Activated CD8-positive, alpha-beta T cell treated with anti-CD3 and anti-CD28 coated beads for 36 hours (primary cell): ENCODE data around the gene GALNT5. TPM values are rescaled to one million over a fixed set of nuclear protein-coding genes. Genes with fewer than 3 reads are reported as not detected.
A peak's percentile ranks its signal among the peaks of the same experiment; 100 is the strongest.
"Not testable (repeated sequence)": the region's sequence is repeated elsewhere in the genome, so short reads cannot be mapped to it uniquely, and the experiment has no call there.

Experiments used
- ATAC-seq: fragments of 200-7000 bp; cut with Tn5 transposase; one replicate; pipeline ENCODE4 v1.10.0; 2021; ENCODE audit warnings: mild to moderate bottlenecking, moderate library complexity
- CTCF ChIA-PET: fragments of 350-600 bp; sonication (Branson Sonifier 250); formaldehyde crosslinking; loops from one replicate; lab custom pipeline; 2021; ENCODE audit warnings: antibody characterized with exemption; lab: Charles Lee
- POLR2A ChIA-PET: fragments of 350-600 bp; sonication (Branson Sonifier 250); formaldehyde crosslinking; loops from one replicate; lab custom pipeline; 2021; ENCODE audit warnings: antibody characterized with exemption; lab: Charles Lee
- DNase-seq: peaks from one replicate; pipeline ENCODE4 v3.0.0-alpha.2; 2020
- H3K27ac Mint-ChIP-seq: one replicate; pipeline ENCODE4 v1.8.0; 2021; ENCODE audit warnings: mild to moderate bottlenecking, mixed read lengths
- H3K27me3 Mint-ChIP-seq: one replicate; pipeline ENCODE4 v1.8.0; 2021; ENCODE audit warnings: mixed read lengths
- H3K36me3 Mint-ChIP-seq: one replicate; pipeline ENCODE4 v1.8.0; 2021; ENCODE audit warnings: low read depth, mixed read lengths
- H3K4me1 Mint-ChIP-seq: one replicate; pipeline ENCODE4 v1.8.0; 2021; ENCODE audit warnings: low read depth, mixed read lengths
- H3K4me3 Mint-ChIP-seq: one replicate; pipeline ENCODE4 v1.8.0; 2021; ENCODE audit warnings: mild to moderate bottlenecking, moderate library complexity, mixed read lengths
- H3K9me3 Mint-ChIP-seq: one replicate; pipeline ENCODE4 v1.8.0; 2021; ENCODE audit warnings: mixed read lengths
- CTCF ChIP-seq: fragments of 200-600 bp; IDR thresholded peaks from one replicate; pipeline ENCODE4 v1.8.0; 2022; ENCODE audit warnings: antibody characterized with exemption, mild to moderate bottlenecking
- intact Hi-C: fragments of 100-400 bp; cut with micrococcal nuclease; formaldehyde crosslinking; loops from one replicate; pipeline ENCODE4 v1.10.0; 2022
- total RNA-seq, 2 experiments: library from RNA; stranded (reverse); gene quantifications; one replicate each; pipeline ENCODE4 v1.2.3, GENCODE V29; 2021

GALNT5 gene
- total RNA-seq, 2 experiments from 2014 or later: not detected

- ChIA-PET CTCF (interaction anchor here (0.6 to 13.1 kb wide), 26 partner anchors 10 to 545 kb away, joined by 3 to 172 read pairs (median 8); partner anchors contain the start of gene ERMN), POLR2A (interaction anchor here (0.8 to 5.4 kb wide), 7 partner anchors 27 to 97 kb away, joined by 3 to 52 read pairs (median 3); no protein-coding TSS in a partner anchor)
- H3K27me3 Mint-ChIP-seq: no peaks in the 10 kb centered on the region
- H3K4me3 Mint-ChIP-seq: peak overlapping the region; percentile 31
- TF ChIP-seq CTCF: no peak
- DNase-seq (no peak), ATAC-seq (no peak)
- intact Hi-C loops: no loop called here
- peak overlapping the region; percentile 70 for H3K27ac Mint-ChIP-seq
- no peaks in the 10 kb centered on the region for H3K9me3 Mint-ChIP-seq
- H3K4me1 Mint-ChIP-seq: peaks cover 74% of the 10 kb centered on the region
- peaks cover 7% of the 10 kb centered on the region for H3K36me3 Mint-ChIP-seq
Measured at GRCh38 chr2:157334797-157335196, 77.3 kb downstream of the GALNT5 start.

- no peaks in the 10 kb centered on the region for H3K27me3 Mint-ChIP-seq
- peaks cover 63% of the 10 kb centered on the region for H3K4me1 Mint-ChIP-seq
- no peak for ATAC-seq
- ChIA-PET POLR2A (interaction anchor here (0.7 to 5.4 kb wide), 10 partner anchors 9 to 291 kb away, joined by 3 to 52 read pairs (median 4); no protein-coding TSS in a partner anchor), CTCF (interaction anchor here (0.7 to 13.1 kb wide), 45 partner anchors 11 to 659 kb away, joined by 3 to 172 read pairs (median 6); partner anchors contain the start of gene ERMN)
- peaks cover 1% of the 10 kb centered on the region for H3K9me3 Mint-ChIP-seq
- TF ChIP-seq CTCF: peak; percentile 91
- DNase-seq: peak; percentile 69
- peak overlapping the region; percentile 14 for H3K27ac Mint-ChIP-seq
- intact Hi-C loops: no loop called here
- peak overlapping the region; percentile 42 for H3K4me3 Mint-ChIP-seq
- H3K36me3 Mint-ChIP-seq: peaks cover 11% of the 10 kb centered on the region
Measured at GRCh38 chr2:157336137-157337010, 78.9 kb downstream of the GALNT5 start.

GRCh38 chr2:157337978-157338377 is 80.5 kb downstream of the GALNT5 start:
- no peak for ATAC-seq
- no peak overlapping the region for H3K27ac Mint-ChIP-seq
- no peak for DNase-seq
- POLR2A ChIA-PET: interaction anchor here (5.4 kb wide), 1 partner anchor 76 kb away, joined by 52 read pairs; no protein-coding TSS in a partner anchor
- TF ChIP-seq CTCF: no peak
- H3K4me3 Mint-ChIP-seq: no peak overlapping the region
- no peaks in the 10 kb centered on the region for H3K27me3 Mint-ChIP-seq
- intact Hi-C loops: no loop called here
- H3K9me3 Mint-ChIP-seq: peaks cover 16% of the 10 kb centered on the region
- peaks cover 27% of the 10 kb centered on the region for H3K36me3 Mint-ChIP-seq
- peaks cover 48% of the 10 kb centered on the region for H3K4me1 Mint-ChIP-seq
- CTCF ChIA-PET: interaction anchor here (1.2 to 13.1 kb wide), 10 partner anchors 9 to 75 kb away, joined by 4 to 172 read pairs (median 35); partner anchors contain the start of gene ERMN

- no peak for DNase-seq
- no peak for TF ChIP-seq CTCF
- no peak for ATAC-seq
- Mint-ChIP-seq H3K4me1 (peaks cover 27% of the 10 kb centered on the region), H3K4me3 (no peak overlapping the region), H3K27me3 (no peaks in the 10 kb centered on the region), H3K36me3 (peaks cover 44% of the 10 kb centered on the region), H3K27ac (no peak overlapping the region), H3K9me3 (peaks cover 35% of the 10 kb centered on the region)
- ChIA-PET CTCF (interaction anchor here (7.3 kb wide), 1 partner anchor 15 kb away, joined by 131 read pairs; the partner anchor contains the start of gene ERMN), POLR2A (no interaction called here)
- intact Hi-C loops: no loop called here
Measured at GRCh38 chr2:157339965-157340655, 82.6 kb downstream of the GALNT5 start.

- DNase-seq, intact Hi-C loops, H3K27ac Mint-ChIP-seq, POLR2A ChIA-PET, ATAC-seq, H3K27me3 Mint-ChIP-seq, H3K4me3 Mint-ChIP-seq: not testable (repeated sequence)
- Mint-ChIP-seq H3K9me3 (peaks cover 39% of the 10 kb centered on the region), H3K36me3 (peaks cover 49% of the 10 kb centered on the region), H3K4me1 (peaks cover 18% of the 10 kb centered on the region)
- CTCF ChIA-PET: interaction anchor here (7.3 kb wide), 1 partner anchor 16 kb away, joined by 131 read pairs; the partner anchor contains the start of gene ERMN
Measured at GRCh38 chr2:157341381-157341780, 83.9 kb downstream of the GALNT5 start.
